Measurements from ENCODE around the gene RRAGC. TPM values are rescaled to one million over a fixed set of nuclear protein-coding genes. Genes with fewer than 3 reads are reported as not detected.
"Not testable (repeated sequence)": the region's sequence is repeated elsewhere in the genome, so short reads cannot be mapped to it uniquely, and the experiment has no call there.

Gene RRAGC
- total and polyA plus RNA-seq, 9 of the 15 experiments (the other 6 are each of a cell fraction or from before 2014, with no cell fraction given), result 3.9 to 16.9 (median 10.9) TPM

GRCh38 chr1:38845088-38845487 lies 14.5 kb downstream of the RRAGC start:
- H3K9me1 ChIP-seq (ENCODE audit: control insufficient read depth, insufficient read depth, low read length); H3K4me1 ChIP-seq (replicated peaks in 1 of 2; ENCODE audit: control insufficient read depth in 2 of 2, insufficient read depth in 2 of 2, low read length in 2 of 2); CTCF ChIA-PET (ENCODE audit: low intra/inter-chr PET ratio); H2AFZ ChIP-seq (ENCODE audit: low read depth, low read length); H3K4me2 ChIP-seq (ENCODE audit: insufficient read depth, low read length); H3K27ac ChIP-seq (ENCODE audit: extremely low read depth, low read depth, low read length); H3K79me2 ChIP-seq (ENCODE audit: control insufficient read depth, insufficient read depth, low read length); BruUV-seq (replicated peaks); in situ Hi-C loops (cut with MboI); H3K9me3 ChIP-seq (replicated peaks; ENCODE audit: control insufficient read depth, insufficient read depth, low read depth, low read length); FAIRE-seq; ATAC-seq; H3K4me3 ChIP-seq; H4K20me1 ChIP-seq (replicated peaks; ENCODE audit: control insufficient read depth, insufficient read depth, low read length); DNase-seq (ENCODE audit: extremely low read depth in 1 of 4, low spot score in 3 of 4); H3K27me3 ChIP-seq (ENCODE audit: control insufficient read depth in 2 of 2, insufficient read depth in 2 of 2, low read length in 2 of 2); H3K9ac ChIP-seq (ENCODE audit: insufficient read depth in 1 of 2, low read depth in 2 of 2, low read length in 2 of 2): not testable (repeated sequence)
- H3K36me3 ChIP-seq (ENCODE audit: control insufficient read depth, insufficient read depth, low read length), result peaks cover 45% of the 10 kb centered on the region; the same call in 2 of the 3 replicates
- intact Hi-C loops (cut with micrococcal nuclease), result loop anchor here (5.0 kb wide), 1 partner anchor 247 kb away; no protein-coding TSS in a partner anchor
- TF ChIP-seq ZNF146 (CRISPR knock-in tag; IDR thresholded peaks at IDR 0.05; ENCODE audit: unreplicated experiment), result peak; percentile 77
- 93% methylated on average over 3 of the region's 3 CpGs for WGBS (ENCODE audit: insufficient coverage, low coverage, missing lambda C conversion rate)
- POLR2A ChIA-PET, result interaction anchor here (1.1 to 4.2 kb wide), 2 partner anchors 13 to 547 kb away, joined by 3 to 22 read pairs; partner anchors contain the start of gene RRAGC

- Histone ChIP-seq H4K20me1 (replicated peaks; ENCODE audit: control insufficient read depth, insufficient read depth, low read length) (no peaks in the 10 kb centered on the region), H3K79me2 (ENCODE audit: control insufficient read depth, insufficient read depth, low read length) (no peaks in the 10 kb centered on the region), H3K9me1 (ENCODE audit: control insufficient read depth, insufficient read depth, low read length) (no peaks in the 10 kb centered on the region), H3K36me3 (ENCODE audit: control insufficient read depth, insufficient read depth, low read length) (peaks cover 30% of the 10 kb centered on the region; the same call in 2 of the 3 replicates), H3K9me3 (replicated peaks; ENCODE audit: control insufficient read depth, insufficient read depth, low read depth, low read length) (no peaks in the 10 kb centered on the region), H3K4me2 (ENCODE audit: insufficient read depth, low read length) (no peak overlapping the region), H3K27ac (ENCODE audit: extremely low read depth, low read depth, low read length) (no peak overlapping the region), H3K4me1 (replicated peaks in 1 of 2; ENCODE audit: control insufficient read depth in 2 of 2, insufficient read depth in 2 of 2, low read length in 2 of 2) (no peaks in the 10 kb centered on the region), H2AFZ (ENCODE audit: low read depth, low read length) (no peak overlapping the region), H3K27me3 (ENCODE audit: control insufficient read depth in 2 of 2, insufficient read depth in 2 of 2, low read length in 2 of 2) (no peaks in the 10 kb centered on the region), H3K9ac (ENCODE audit: insufficient read depth in 1 of 2, low read depth in 2 of 2, low read length in 2 of 2) (no peak overlapping the region), H3K4me3 (no peak overlapping the region)
- POLR2A ChIA-PET, result interaction anchor here (1.2 kb wide), 1 partner anchor 15 kb away, joined by 3 read pairs; no protein-coding TSS in a partner anchor
- in situ Hi-C loops (cut with MboI) (no loop called here), intact Hi-C loops (cut with micrococcal nuclease) (no loop called here)
- DNase-seq (ENCODE audit: extremely low read depth in 1 of 4, low spot score in 3 of 4), result no peak
- no peak for ATAC-seq
- 26% methylated on average over 2 of the region's 2 CpGs for WGBS (ENCODE audit: insufficient coverage, low coverage, missing lambda C conversion rate)
- no peak for FAIRE-seq
- no peak for TF ChIP-seq MEF2D (tag; conservative IDR thresholded peaks at IDR 0.05; ENCODE audit: low read depth)
- no peak for TF ChIP-seq FOXA1 (IDR thresholded peaks at IDR 0.05; ENCODE audit: borderline replicate concordance)
- TF ChIP-seq CBX1 (IDR thresholded peaks at IDR 0.05; ENCODE audit: low read depth), result no peak
- TF ChIP-seq CBFA2T2 (conservative IDR thresholded peaks at IDR 0.05), result no peak
- no peak for TF ChIP-seq SREBF2 (CRISPR knock-in tag; IDR thresholded peaks at IDR 0.05)
- no peak for TF ChIP-seq HDGF (IDR thresholded peaks at IDR 0.05)
- TF ChIP-seq ZNF253 (CRISPR knock-in tag; conservative IDR thresholded peaks at IDR 0.05), result no peak
- TF ChIP-seq ZNF121 (CRISPR knock-in tag; conservative IDR thresholded peaks at IDR 0.05), result no peak
- CTCF ChIA-PET (ENCODE audit: low intra/inter-chr PET ratio), result no interaction called here
- no TSS peak for BruUV-seq (replicated peaks)
These were observed 19.3 kb downstream of the RRAGC start for GRCh38 chr1:38840281-38840680.
